Activated naive CD4-positive, alpha-beta T cell treated with anti-CD3 and anti-CD28 coated beads, Interleukin-2, amount 50 U/mL, for 24 hours (primary cell): ENCODE data around the gene KCNJ9.
A peak's percentile ranks its signal among the peaks of the same experiment; 100 is the strongest.
"Not testable (repeated sequence)": the region's sequence is repeated elsewhere in the genome, so short reads cannot be mapped to it uniquely, and the experiment has no call there.

Experiments
- H3K27ac Mint-ChIP-seq: one replicate; pipeline ENCODE4 v1.8.0; 2021; ENCODE audit warnings: mild to moderate bottlenecking, mixed read lengths
- H3K27me3 Mint-ChIP-seq: one replicate; pipeline ENCODE4 v1.8.0; 2021; ENCODE audit warnings: mixed read lengths
- H3K36me3 Mint-ChIP-seq: one replicate; pipeline ENCODE4 v1.8.0; 2021; ENCODE audit warnings: mixed read lengths
- H3K4me1 Mint-ChIP-seq: one replicate; pipeline ENCODE4 v1.8.0; 2021; ENCODE audit warnings: mixed read lengths
- H3K4me3 Mint-ChIP-seq: one replicate; pipeline ENCODE4 v1.8.0; 2021; ENCODE audit warnings: mild to moderate bottlenecking, mixed read lengths
- H3K9me3 Mint-ChIP-seq: one replicate; pipeline ENCODE4 v1.8.0; 2021; ENCODE audit warnings: mixed read lengths

The KCNJ9 gene

DNA sequence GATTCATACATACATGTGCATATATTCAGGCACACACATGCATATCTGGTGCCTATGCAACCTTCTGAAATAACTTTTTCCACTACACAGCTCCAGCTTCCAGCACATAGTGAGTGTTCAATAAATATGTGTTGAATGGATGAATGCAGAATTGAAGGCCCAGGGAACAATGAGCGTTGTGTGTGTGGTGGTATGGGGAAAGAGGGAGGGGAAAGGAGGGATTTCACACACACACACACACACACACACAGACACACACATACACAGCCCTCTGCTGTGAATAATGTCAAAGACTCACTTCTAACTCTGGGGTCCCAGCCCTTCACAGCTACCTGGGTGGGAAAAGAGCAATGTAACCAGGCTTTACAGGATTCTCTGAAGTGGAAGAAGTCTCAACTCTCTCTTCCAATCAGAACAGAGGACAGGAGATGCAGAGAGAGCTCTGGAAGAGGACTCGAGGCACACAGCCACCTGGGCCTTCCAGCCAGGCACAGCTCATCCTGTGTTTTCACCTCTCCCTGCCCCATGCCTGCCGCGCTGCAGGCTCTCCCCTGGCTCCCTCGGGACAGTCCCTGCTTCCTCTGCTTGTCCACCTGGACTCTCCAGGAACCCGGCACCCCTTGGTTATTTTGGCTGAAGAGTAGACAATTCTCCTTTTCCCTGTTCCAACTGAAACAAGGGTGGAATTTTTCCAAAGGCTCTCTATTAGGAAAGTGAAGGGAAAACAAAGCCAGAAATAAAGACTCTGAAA, 22.5 kb downstream of the KCNJ9 start:
- Mint-ChIP-seq H3K9me3 (no peaks in the 10 kb centered on the region), H3K27ac (no peak overlapping the region), H3K4me1 (peaks cover 42% of the 10 kb centered on the region), H3K36me3 (no peaks in the 10 kb centered on the region), H3K4me3 (no peak overlapping the region), H3K27me3 (no peaks in the 10 kb centered on the region)

- Mint-ChIP-seq H3K27me3 (no peaks in the 10 kb centered on the region), H3K9me3 (no peaks in the 10 kb centered on the region), H3K36me3 (no peaks in the 10 kb centered on the region), H3K27ac (no peak overlapping the region), H3K4me3 (no peak overlapping the region), H3K4me1 (peaks cover 40% of the 10 kb centered on the region)
Observed at GRCh38 chr1:160104486-160104885, 23.1 kb downstream of the KCNJ9 start.

GRCh38 chr1:160105155-160105554, 23.8 kb downstream of the KCNJ9 start:
- Mint-ChIP-seq H3K36me3 (no peaks in the 10 kb centered on the region), H3K4me1 (peaks cover 36% of the 10 kb centered on the region), H3K9me3 (no peaks in the 10 kb centered on the region), H3K27me3 (no peaks in the 10 kb centered on the region), H3K4me3 (no peak overlapping the region), H3K27ac (no peak overlapping the region)

- Mint-ChIP-seq H3K27me3 (no peaks in the 10 kb centered on the region), H3K4me1 (peaks cover 14% of the 10 kb centered on the region), H3K27ac (no peak overlapping the region), H3K36me3 (no peaks in the 10 kb centered on the region), H3K9me3 (no peaks in the 10 kb centered on the region), H3K4me3 (no peak overlapping the region)
Observed at GRCh38 chr1:160107512-160107911, 26.2 kb downstream of the KCNJ9 start.

DNA sequence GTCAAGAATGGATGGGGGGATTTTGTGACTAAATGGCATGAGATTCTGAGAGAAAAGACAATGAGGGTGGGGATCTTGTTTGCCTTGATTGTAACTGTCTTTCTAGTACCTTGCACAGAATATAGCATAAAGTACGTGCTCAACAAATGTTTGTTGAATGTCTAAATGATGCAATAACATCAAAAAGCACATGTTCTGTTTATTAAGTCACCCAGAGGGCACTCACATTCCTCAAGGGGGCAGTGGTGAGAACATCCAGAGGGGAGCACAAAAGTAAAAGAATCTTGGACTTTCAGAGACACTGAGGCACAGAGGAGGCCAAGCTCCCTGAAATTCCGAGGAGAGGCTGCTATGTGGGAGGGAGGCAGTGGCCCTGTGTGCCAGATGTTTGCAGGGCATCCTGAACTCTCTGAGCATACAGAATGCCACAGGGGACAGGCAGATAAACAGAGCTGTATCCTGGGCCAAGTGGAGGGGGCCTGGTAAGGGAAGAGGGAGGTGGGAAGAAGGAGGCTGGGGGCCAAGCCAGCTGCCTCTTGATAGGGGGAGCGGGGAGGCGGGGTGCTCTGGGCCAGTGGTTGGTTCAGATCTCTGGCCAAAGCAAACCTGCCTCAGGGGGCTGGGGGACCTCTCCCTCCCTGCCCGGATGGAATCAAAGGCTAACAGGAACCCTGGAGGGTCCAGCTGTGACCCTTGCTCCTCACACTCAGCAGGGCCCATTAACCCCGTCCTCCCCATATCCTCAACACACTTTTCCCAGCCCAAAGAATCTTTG, 27.7 kb downstream of the KCNJ9 start:
- peaks cover 5% of the 10 kb centered on the region for H3K4me1 Mint-ChIP-seq
- H3K36me3 Mint-ChIP-seq, result no peaks in the 10 kb centered on the region
- no peaks in the 10 kb centered on the region for H3K9me3 Mint-ChIP-seq
- H3K27ac Mint-ChIP-seq, result peak overlapping the region; percentile 84
- no peak overlapping the region for H3K4me3 Mint-ChIP-seq
- no peaks in the 10 kb centered on the region for H3K27me3 Mint-ChIP-seq

GRCh38 chr1:160109686-160110085, 28.3 kb downstream of the KCNJ9 start:
- H3K4me3 Mint-ChIP-seq, result no peak overlapping the region
- no peaks in the 10 kb centered on the region for H3K9me3 Mint-ChIP-seq
- peak overlapping the region; percentile 14 for H3K27ac Mint-ChIP-seq
- peaks cover 5% of the 10 kb centered on the region for H3K4me1 Mint-ChIP-seq
- H3K36me3 Mint-ChIP-seq, result no peaks in the 10 kb centered on the region
- H3K27me3 Mint-ChIP-seq, result no peaks in the 10 kb centered on the region

DNA sequence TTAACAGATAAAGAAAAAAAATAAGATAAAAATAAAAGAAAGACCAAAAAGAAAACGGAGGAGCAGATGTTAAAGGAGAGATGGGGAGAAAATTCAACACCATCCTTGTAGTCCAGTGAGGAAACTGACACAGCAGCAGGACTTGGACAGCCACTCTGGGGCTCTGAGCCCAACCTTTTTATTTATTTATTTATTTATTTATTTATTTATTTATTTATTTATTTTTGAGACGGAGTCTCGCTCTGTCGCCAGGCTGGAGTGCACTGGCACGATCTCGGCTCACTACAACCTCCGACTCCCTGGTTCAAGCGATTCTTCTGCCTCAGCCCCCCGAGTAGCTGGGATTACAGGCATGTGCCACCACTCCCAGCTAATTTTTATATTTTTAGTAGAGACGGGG, 30.1 kb downstream of the KCNJ9 start:
- not testable (repeated sequence) for H3K4me3 Mint-ChIP-seq, H3K4me1 Mint-ChIP-seq, H3K27ac Mint-ChIP-seq, H3K9me3 Mint-ChIP-seq, H3K36me3 Mint-ChIP-seq, H3K27me3 Mint-ChIP-seq

DNA sequence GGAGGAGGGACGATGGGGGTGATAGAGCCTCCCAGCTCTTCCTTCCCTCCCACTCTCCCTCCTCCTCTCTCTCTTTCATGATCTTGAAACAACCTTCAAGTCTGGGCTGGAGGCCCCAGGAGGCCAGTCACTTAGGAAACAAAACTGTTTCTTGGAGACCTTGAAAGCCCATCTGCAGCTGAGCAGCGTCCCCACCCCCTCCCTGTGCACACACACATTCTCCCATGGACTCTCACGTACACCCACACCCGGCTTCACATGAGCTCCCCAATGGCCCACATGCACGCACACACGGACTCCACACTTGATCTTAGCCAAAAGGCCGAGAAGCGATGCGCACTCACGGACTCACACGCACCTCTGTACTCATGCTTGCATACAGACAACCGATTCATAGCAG, 31.0 kb downstream of the KCNJ9 start:
- peaks cover 5% of the 10 kb centered on the region for H3K4me1 Mint-ChIP-seq
- no peak overlapping the region for H3K4me3 Mint-ChIP-seq
- no peaks in the 10 kb centered on the region for H3K9me3 Mint-ChIP-seq
- peaks cover 3% of the 10 kb centered on the region for H3K27me3 Mint-ChIP-seq
- no peaks in the 10 kb centered on the region for H3K36me3 Mint-ChIP-seq
- peak overlapping the region; percentile 73 for H3K27ac Mint-ChIP-seq

DNA sequence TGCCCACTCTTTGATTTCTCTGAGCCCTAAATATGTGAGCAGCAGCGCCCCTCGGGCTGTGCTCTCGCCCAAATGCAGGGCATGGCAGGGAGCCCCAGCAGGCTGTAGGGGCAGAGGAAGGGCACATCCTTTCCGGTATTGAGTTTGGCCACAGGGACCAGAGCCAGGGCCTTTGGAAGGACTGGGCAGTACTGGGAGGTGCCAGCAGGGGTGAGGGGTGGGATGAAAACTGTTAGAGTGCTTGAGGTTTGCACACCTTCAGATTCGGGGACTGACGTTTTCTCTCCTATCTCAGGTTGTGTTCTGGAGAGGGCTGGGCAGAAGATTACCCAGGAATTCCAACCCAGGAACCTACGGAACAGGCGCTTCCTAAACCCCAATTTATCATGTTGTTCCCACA, 32.1 kb downstream of the KCNJ9 start:
- Mint-ChIP-seq H3K4me3 (no peak overlapping the region), H3K9me3 (no peaks in the 10 kb centered on the region), H3K27me3 (peaks cover 3% of the 10 kb centered on the region), H3K27ac (no peak overlapping the region), H3K36me3 (no peaks in the 10 kb centered on the region), H3K4me1 (peaks cover 5% of the 10 kb centered on the region)

DNA sequence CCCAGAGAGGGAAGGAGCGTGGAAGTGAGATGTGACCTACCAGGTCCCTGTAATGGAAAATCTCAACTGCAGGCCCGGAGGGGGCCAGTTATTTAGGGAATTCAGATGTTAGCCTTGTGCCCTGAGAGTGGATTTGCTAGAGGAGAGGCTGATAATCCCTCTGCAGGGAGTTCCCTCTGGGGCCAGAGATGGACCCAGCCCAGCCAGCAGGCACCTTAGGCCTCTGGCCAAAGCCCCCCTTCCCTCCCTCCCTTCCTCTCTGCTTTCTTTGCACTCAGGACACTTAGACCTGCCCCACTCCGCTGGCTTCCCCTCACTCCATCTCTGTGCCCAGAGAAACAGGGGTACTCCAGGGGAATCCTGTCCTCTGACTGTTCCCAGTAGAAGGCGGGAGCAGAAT, 32.7 kb downstream of the KCNJ9 start:
- Mint-ChIP-seq H3K27ac (no peak overlapping the region), H3K9me3 (no peaks in the 10 kb centered on the region), H3K27me3 (peaks cover 3% of the 10 kb centered on the region), H3K36me3 (no peaks in the 10 kb centered on the region), H3K4me1 (peaks cover under 1% of the 10 kb centered on the region), H3K4me3 (no peak overlapping the region)

- Mint-ChIP-seq H3K36me3 (no peaks in the 10 kb centered on the region), H3K4me1 (no peaks in the 10 kb centered on the region), H3K4me3 (no peak within 1 kb of the TSS), H3K9me3 (no peaks in the 10 kb centered on the region), H3K27ac (no peak within 1 kb of the TSS), H3K27me3 (peaks cover 3% of the 10 kb centered on the region)
Observed at GRCh38 chr1:160115545-160116282, 34.4 kb downstream of the KCNJ9 start, which contains the start of gene ATP1A2. Gene ATP1A2, plus strand, starts transcription at chr1:160115759. Its CDS starts 103 bp downstream, at chr1:160115862.

GRCh38 chr1:160116283-160117147, 35.2 kb downstream of the KCNJ9 start:
- H3K27ac Mint-ChIP-seq, result no peak overlapping the region
- H3K4me3 Mint-ChIP-seq, result no peak overlapping the region
- no peaks in the 10 kb centered on the region for H3K9me3 Mint-ChIP-seq
- H3K27me3 Mint-ChIP-seq, result peaks cover 3% of the 10 kb centered on the region
- no peaks in the 10 kb centered on the region for H3K4me1 Mint-ChIP-seq
- no peaks in the 10 kb centered on the region for H3K36me3 Mint-ChIP-seq

GRCh38 chr1:160117300-160117699, 36.0 kb downstream of the KCNJ9 start:
- Mint-ChIP-seq H3K27me3 (peaks cover 3% of the 10 kb centered on the region), H3K36me3 (no peaks in the 10 kb centered on the region), H3K9me3 (no peaks in the 10 kb centered on the region), H3K4me1 (no peaks in the 10 kb centered on the region), H3K27ac (no peak overlapping the region), H3K4me3 (no peak overlapping the region)

- Mint-ChIP-seq H3K4me3 (no peak overlapping the region), H3K27ac (no peak overlapping the region), H3K27me3 (peaks cover 3% of the 10 kb centered on the region)
Observed at GRCh38 chr1:160117709-160118183, 36.4 kb downstream of the KCNJ9 start.

DNA sequence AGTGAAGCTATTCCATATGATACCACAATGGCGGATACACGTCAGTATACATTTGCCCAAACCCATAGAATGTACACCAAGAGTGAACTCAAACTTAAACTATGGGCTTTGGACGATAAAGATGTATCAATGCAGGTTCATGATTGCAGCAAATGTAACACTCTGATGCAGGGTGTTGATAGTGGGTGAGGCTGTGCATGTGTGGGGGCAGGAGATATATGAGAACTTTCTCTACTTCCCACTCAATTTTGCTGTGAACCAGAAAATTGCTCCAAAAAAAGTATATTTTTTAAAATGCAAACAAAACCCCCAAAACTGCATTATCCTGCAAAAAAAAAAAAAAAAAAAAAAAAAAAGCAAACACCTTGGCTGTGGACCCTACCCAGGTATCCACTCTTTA, 37.6 kb downstream of the KCNJ9 start:
- H3K27ac Mint-ChIP-seq, result no peak overlapping the region
- no peaks in the 10 kb centered on the region for H3K4me1 Mint-ChIP-seq
- H3K27me3 Mint-ChIP-seq, result peaks cover 3% of the 10 kb centered on the region
- no peaks in the 10 kb centered on the region for H3K9me3 Mint-ChIP-seq
- no peaks in the 10 kb centered on the region for H3K36me3 Mint-ChIP-seq
- no peak overlapping the region for H3K4me3 Mint-ChIP-seq

More at GRCh38 chr1:160117709-160118183, 36.4 kb downstream of the KCNJ9 start:
- no peaks in the 10 kb centered on the region for H3K9me3 Mint-ChIP-seq
- H3K36me3 Mint-ChIP-seq, result no peaks in the 10 kb centered on the region
- no peaks in the 10 kb centered on the region for H3K4me1 Mint-ChIP-seq
